GM12878 (cell line): ENCODE results near the gene TBRG1. TPM values are rescaled to one million over a fixed set of nuclear protein-coding genes. Genes with fewer than 3 reads are reported as not detected.

Experiments used
- ATAC-seq: fragments of 200-7000 bp; cut with Tn5 transposase; 3 replicates; pipeline ENCODE4 v1.9.1; 2020; ENCODE audit warnings: mild to moderate bottlenecking, moderate library complexity
- BruUV-seq: library from RNA; stranded (reverse); fragments of 400-500 nt; replicated peaks from 2 replicates; lab custom pipeline; 2021; lab: Mats Ljungman, UMichigan
- CTCF ChIA-PET: fragments of 300-600 bp; sonication (Branson Sonifier 250); formaldehyde crosslinking; extraction: SDS; loops from one replicate; lab custom pipeline; 2021; ENCODE audit warnings: inconsistent platforms; lab: Yijun Ruan, JAX
- POLR2A ChIA-PET: fragments of 350-600 bp; formaldehyde crosslinking; extraction: SDS; loops from one replicate; lab custom pipeline; 2021; ENCODE audit warnings: inconsistent platforms; lab: Charles Lee
- RAD21 ChIA-PET: fragments of 300-600 bp; sonication (Branson Sonifier 250); formaldehyde crosslinking; loops from one replicate; lab custom pipeline; 2023; ENCODE audit warnings: antibody characterized with exemption; ENCODE audit not compliant: unreplicated experiment; lab: Charles Lee
- SMC1A ChIA-PET: fragments of 300-600 bp; sonication (Branson Sonifier 250); formaldehyde crosslinking; loops from one replicate; lab custom pipeline; 2023; ENCODE audit not compliant: unreplicated experiment, uncharacterized antibody; lab: Charles Lee
- DNase-seq: peaks from one replicate; pipeline ENCODE4 v3.0.0-alpha.2; 2011; ENCODE audit warnings: low read depth, low spot score
- FAIRE-seq: peaks from 3 replicates; lab custom pipeline; 2011; peaks lifted over from hg19 to GRCh38; lab: Jason Lieb, UNC
- H2AFZ ChIP-seq: 2 replicates; pipeline ENCODE4 v1.6.0; 2011; ENCODE audit warnings: low read depth, low read length, control low read depth; ENCODE audit not compliant: control insufficient read depth
- H3K27ac ChIP-seq: 2 replicates; pipeline ENCODE4 v1.5.1; 2011; ENCODE audit warnings: control low read depth; ENCODE audit not compliant: control insufficient read depth, insufficient read depth
- H3K27me3 ChIP-seq, 2 experiments: replicated peaks in 1 of 2; 2 replicates each; pipeline versions ENCODE4 v1.6.0 to v1.6.1; 2011; ENCODE audit warnings: low read length in 1 of 2; ENCODE audit not compliant: control insufficient read depth in 2 of 2, insufficient read depth in 2 of 2
- H3K36me3 ChIP-seq, 2 experiments: 2 replicates each; pipeline ENCODE4 v1.5.1; 2011; ENCODE audit warnings: low read length in 1 of 2; ENCODE audit not compliant: control insufficient read depth in 2 of 2, insufficient read depth in 2 of 2
- H3K4me1 ChIP-seq: 2 replicates; pipeline ENCODE4 v1.6.1; 2011; ENCODE audit warnings: mild to moderate bottlenecking, low read length, moderate library complexity, mixed read lengths; ENCODE audit not compliant: control insufficient read depth, insufficient read depth
- H3K4me2 ChIP-seq: 2 replicates; pipeline ENCODE4 v1.6.0; 2011; ENCODE audit warnings: control low read depth; ENCODE audit not compliant: control insufficient read depth, insufficient read depth
- H3K4me3 ChIP-seq: fragments of 200-600 bp; sonication (generic); 2 replicates; pipeline ENCODE4 v1.5.1; 2016
- H3K79me2 ChIP-seq: 2 replicates; pipeline ENCODE4 v1.6.0; 2011; ENCODE audit warnings: low read length; ENCODE audit not compliant: control insufficient read depth, insufficient read depth
- H3K9ac ChIP-seq: 2 replicates; pipeline ENCODE4 v1.8.0; 2011; ENCODE audit warnings: low read length, control low read depth, mixed read lengths; ENCODE audit not compliant: control insufficient read depth, insufficient read depth
- H3K9me3 ChIP-seq: replicated peaks from 3 replicates; pipeline ENCODE4 v1.5.1; 2011; ENCODE audit warnings: mild to moderate bottlenecking, low read length; ENCODE audit not compliant: control insufficient read depth, insufficient read depth
- H4K20me1 ChIP-seq: 2 replicates; pipeline ENCODE4 v1.6.0; 2011; ENCODE audit not compliant: control insufficient read depth, insufficient read depth
- BCL3 ChIP-seq: IDR thresholded peaks from 2 replicates; pipeline ENCODE4 v1.6.1; 2011; ENCODE audit warnings: borderline replicate concordance, low read depth, mild to moderate bottlenecking, moderate library complexity, low read length; ENCODE audit not compliant: insufficient read depth, poor library complexity, severe bottlenecking
- CHD2 ChIP-seq: IDR thresholded peaks from 2 replicates; pipeline ENCODE4 v1.6.1; 2011; ENCODE audit warnings: low read depth, low read length, improper control_type of control experiment, borderline replicate concordance
- CREM ChIP-seq: IDR thresholded peaks from 2 replicates; pipeline ENCODE4 v1.6.1; 2014; ENCODE audit warnings: antibody characterized with exemption, low read depth
- ETV6 ChIP-seq, 2 experiments: fragments of 450-650 bp in 1 of 2; IDR thresholded peaks in 1 of 2; conservative IDR thresholded peaks in 1 of 2; 2 replicates each; pipeline ENCODE4 v1.6.1; 2014; ENCODE audit warnings: antibody characterized with exemption in 1 of 2, borderline replicate concordance in 1 of 2, low read depth in 1 of 2, mild to moderate bottlenecking in 1 of 2, moderate library complexity in 1 of 2
- FOS ChIP-seq: IDR thresholded peaks from 3 replicates; pipeline ENCODE4 v1.6.1; 2011; ENCODE audit warnings: borderline replicate concordance; ENCODE audit not compliant: insufficient read length; ENCODE audit errors: extremely low read depth
- JUND ChIP-seq: IDR thresholded peaks from 2 replicates; pipeline ENCODE4 v1.6.1; 2012; ENCODE audit warnings: low read depth, mild to moderate bottlenecking, low read length, improper control_type of control experiment, moderate library complexity
- KLF5 ChIP-seq: fragments of 450-650 bp; IDR thresholded peaks from 2 replicates; pipeline ENCODE4 v1.6.1; 2014; ENCODE audit warnings: mild to moderate bottlenecking; ENCODE audit not compliant: partially characterized antibody
- MTA2 ChIP-seq: fragments of 450-650 bp; IDR thresholded peaks from 2 replicates; pipeline ENCODE4 v1.6.1; 2016; ENCODE audit warnings: low read depth, mild to moderate bottlenecking, moderate library complexity
- NFYB ChIP-seq: IDR thresholded peaks from 2 replicates; pipeline ENCODE4 v1.6.1; 2011; ENCODE audit warnings: low read depth, mild to moderate bottlenecking, low read length, improper control_type of control experiment, moderate library complexity; ENCODE audit not compliant: insufficient read depth
- SREBF2 ChIP-seq: IDR thresholded peaks from 2 replicates; pipeline ENCODE4 v1.6.1; 2012; ENCODE audit warnings: mild to moderate bottlenecking, low read length
- ZNF217 ChIP-seq: fragments of 450-650 bp; IDR thresholded peaks from 2 replicates; pipeline ENCODE4 v1.6.1; 2017; ENCODE audit warnings: antibody characterized with exemption, mild to moderate bottlenecking
- ZNF622 ChIP-seq: fragments of 450-650 bp; IDR thresholded peaks from 2 replicates; pipeline ENCODE4 v1.6.1; 2017; ENCODE audit warnings: mild to moderate bottlenecking, inconsistent platforms
- WGBS: methylation state at CpG from one replicate; pipeline ENCODE4 v1.1.6; 2016; ENCODE audit warnings: low lambda C conversion rate; ENCODE audit not compliant: insufficient replicate concordance, insufficient coverage; ENCODE audit errors: missing lambda C conversion rate; 5-methylcytosine and 5-hydroxymethylcytosine counted together
- in situ Hi-C: fragments of 300-500 bp; cut with MboI; formaldehyde crosslinking; loops from 9 replicates; pipeline ENCODE4 v1.14.3; 2018; ENCODE audit warnings: mixed read lengths
- intact Hi-C: fragments of 100-400 bp; cut with micrococcal nuclease; formaldehyde crosslinking; loops from one replicate; pipeline ENCODE4 v1.14.2; 2022; ENCODE audit not compliant: unreplicated experiment
- polyA plus RNA-seq, 11 experiments: library from polyadenylated mRNA; depleted of rRNA in 4 of 11; unstranded in 6 of 11; stranded (reverse) in 5 of 11; fragments of >200 nt; fragmentation: Nextera tagmentation in 4 of 11; fragmentation: Illumina TruSeq in 1 of 11; extraction: Ambion mirVana in 4 of 11; extraction: Trizol in 1 of 11; gene quantifications; 1 replicate in 1 of 11; 2 replicates in 10 of 11; pipeline versions ENCODE4 v1.2.1 to v1.2.3, GENCODE V29; 2011 to 2016; ENCODE audit warnings: inconsistent platforms in 2 of 11, missing spikeins in 2 of 11, low read depth in 1 of 11
- total RNA-seq, 4 experiments: library from RNA; depleted of rRNA in 3 of 4; stranded (reverse); fragments of >200 nt in 3 of 4; fragmentation: Illumina TruSeq in 1 of 4; extraction: Trizol in 1 of 4; gene quantifications; 2 replicates each; pipeline versions ENCODE4 v1.2.1 to v1.2.3, GENCODE V29; 2013 to 2021
- TF ChIP-seq, protein P1 (sequence below): fragments of 450-650 bp; IDR thresholded peaks from 2 replicates; pipeline ENCODE4 v1.6.1; 2018; ENCODE audit warnings: borderline replicate concordance, mild to moderate bottlenecking; ENCODE audit not compliant: partially characterized antibody
- TF ChIP-seq, protein P2 (sequence below): fragments of 450-650 bp; IDR thresholded peaks from 2 replicates; pipeline ENCODE4 v1.6.1; 2016; ENCODE audit warnings: mild to moderate bottlenecking
- TF ChIP-seq, protein P3 (sequence below): fragments of 450-650 bp; IDR thresholded peaks from 2 replicates; pipeline ENCODE4 v1.6.1; 2017; ENCODE audit warnings: mild to moderate bottlenecking

The TBRG1 gene
- total and polyA plus RNA-seq, 10 of the 15 experiments (the other 5 are each of a cell fraction or from before 2014, with no cell fraction given), result 12.3 to 46.6 (median 26.2) TPM

DNA sequence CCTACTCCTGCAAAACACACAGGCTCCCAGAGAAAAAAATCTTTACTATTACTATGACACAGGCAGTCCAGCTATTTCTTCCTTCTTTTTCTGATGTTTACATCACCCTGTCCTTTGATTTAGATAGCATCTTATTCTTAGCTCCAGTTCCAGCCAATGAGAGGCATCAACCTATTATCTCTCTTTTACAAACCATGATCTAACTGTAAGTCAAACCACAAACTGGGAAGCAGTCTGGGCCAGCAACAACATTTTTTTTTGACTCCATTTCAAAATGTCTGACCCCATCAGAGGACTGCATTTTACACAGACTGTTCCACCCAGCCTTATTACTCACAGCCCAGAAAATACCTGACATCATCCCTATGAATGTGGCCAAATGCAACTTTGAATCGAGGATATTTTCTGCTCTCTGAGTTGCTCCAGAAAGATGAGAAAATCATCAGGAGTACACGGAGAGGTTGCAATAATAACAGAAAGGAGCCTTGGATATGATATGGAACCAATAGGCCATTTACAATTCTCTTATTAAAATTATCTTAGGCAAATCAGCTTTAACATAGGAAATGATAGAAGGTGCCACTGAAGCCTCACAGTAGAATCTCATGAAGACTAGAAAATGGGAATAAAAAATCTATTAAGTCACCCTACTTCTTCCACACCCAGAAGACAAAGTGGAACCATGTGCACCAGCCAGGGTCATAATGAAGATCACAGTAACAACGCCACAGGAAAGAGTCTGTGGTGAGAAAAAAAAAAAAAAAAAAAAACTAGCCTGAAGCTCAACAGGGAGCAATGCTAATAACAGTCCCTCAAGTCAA is 21.2 kb downstream of the TBRG1 start:
- Histone ChIP-seq H3K36me3 (no peaks in the 10 kb centered on the region; a peak in 2 of 4 replicates), H3K4me3 (no peak overlapping the region), H3K4me1 (no peaks in the 10 kb centered on the region; the same call in 1 of the 2 replicates), H3K4me2 (no peak overlapping the region), H3K27me3 (no peaks in the 10 kb centered on the region), H3K79me2 (no peaks in the 10 kb centered on the region), H2AFZ (no peak overlapping the region), H3K9me3 (no peaks in the 10 kb centered on the region; the same call in 2 of the 3 replicates), H3K9ac (no peak overlapping the region), H3K27ac (no peak overlapping the region), H4K20me1 (no peaks in the 10 kb centered on the region)
- intact Hi-C loops (loop anchor here (1.0 kb wide), 2 partner anchors 119 to 193 kb away; no protein-coding TSS in a partner anchor), in situ Hi-C loops (no loop called here)
- WGBS, result 27% methylated on average over 2 of the region's 3 CpGs
- no TSS peak for BruUV-seq
- FAIRE-seq (no peak), DNase-seq (no peak), ATAC-seq (no peak)
- ChIA-PET POLR2A (no interaction called here), CTCF (interaction anchor here (0.7 to 7.6 kb wide), 30 partner anchors 9 to 283 kb away, joined by 3 to 52 read pairs (median 4); partner anchors contain the start of genes ESAM and TBRG1), RAD21 (interaction anchor here (1.1 to 1.6 kb wide), 4 partner anchors 120 to 233 kb away, joined by 3 to 5 read pairs (median 3); no protein-coding TSS in a partner anchor), SMC1A (interaction anchor here (0.6 to 2.0 kb wide), 17 partner anchors 17 to 194 kb away, joined by 3 to 10 read pairs (median 4); partner anchors contain the start of gene TBRG1)
- TF ChIP-seq JUND (no peak), CHD2 (no peak), ZNF217 (no peak), FOS (no peak), BCL3 (no peak), ETV6 (conservative IDR thresholded peaks at IDR 0.05 in 1 of 2, IDR thresholded peaks at IDR 0.05 in 1 of 2; ENCODE audit: borderline replicate concordance in 1 of 2, low read depth in 1 of 2) (no peak), SREBF2 (no peak), NFYB (no peak), CREM (no peak), ZNF622 (no peak), MTA2 (no peak), KLF5 (no peak)
- TF ChIP-seq, protein P1, sequence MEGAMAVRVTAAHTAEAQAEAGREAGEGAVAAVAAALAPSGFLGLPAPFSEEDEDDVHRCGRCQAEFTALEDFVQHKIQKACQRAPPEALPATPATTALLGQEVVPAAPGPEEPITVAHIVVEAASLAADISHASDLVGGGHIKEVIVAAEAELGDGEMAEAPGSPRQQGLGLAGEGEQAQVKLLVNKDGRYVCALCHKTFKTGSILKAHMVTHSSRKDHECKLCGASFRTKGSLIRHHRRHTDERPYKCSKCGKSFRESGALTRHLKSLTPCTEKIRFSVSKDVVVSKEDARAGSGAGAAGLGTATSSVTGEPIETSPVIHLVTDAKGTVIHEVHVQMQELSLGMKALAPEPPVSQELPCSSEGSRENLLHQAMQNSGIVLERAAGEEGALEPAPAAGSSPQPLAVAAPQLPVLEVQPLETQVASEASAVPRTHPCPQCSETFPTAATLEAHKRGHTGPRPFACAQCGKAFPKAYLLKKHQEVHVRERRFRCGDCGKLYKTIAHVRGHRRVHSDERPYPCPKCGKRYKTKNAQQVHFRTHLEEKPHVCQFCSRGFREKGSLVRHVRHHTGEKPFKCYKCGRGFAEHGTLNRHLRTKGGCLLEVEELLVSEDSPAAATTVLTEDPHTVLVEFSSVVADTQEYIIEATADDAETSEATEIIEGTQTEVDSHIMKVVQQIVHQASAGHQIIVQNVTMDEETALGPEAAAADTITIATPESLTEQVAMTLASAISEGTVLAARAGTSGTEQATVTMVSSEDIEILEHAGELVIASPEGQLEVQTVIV, result no peak
- TF ChIP-seq, protein P2, sequence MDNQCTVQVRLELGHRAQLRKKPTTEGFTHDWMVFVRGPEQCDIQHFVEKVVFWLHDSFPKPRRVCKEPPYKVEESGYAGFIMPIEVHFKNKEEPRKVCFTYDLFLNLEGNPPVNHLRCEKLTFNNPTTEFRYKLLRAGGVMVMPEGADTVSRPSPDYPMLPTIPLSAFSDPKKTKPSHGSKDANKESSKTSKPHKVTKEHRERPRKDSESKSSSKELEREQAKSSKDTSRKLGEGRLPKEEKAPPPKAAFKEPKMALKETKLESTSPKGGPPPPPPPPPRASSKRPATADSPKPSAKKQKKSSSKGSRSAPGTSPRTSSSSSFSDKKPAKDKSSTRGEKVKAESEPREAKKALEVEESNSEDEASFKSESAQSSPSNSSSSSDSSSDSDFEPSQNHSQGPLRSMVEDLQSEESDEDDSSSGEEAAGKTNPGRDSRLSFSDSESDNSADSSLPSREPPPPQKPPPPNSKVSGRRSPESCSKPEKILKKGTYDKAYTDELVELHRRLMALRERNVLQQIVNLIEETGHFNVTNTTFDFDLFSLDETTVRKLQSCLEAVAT, result no peak
- TF ChIP-seq, protein P3, sequence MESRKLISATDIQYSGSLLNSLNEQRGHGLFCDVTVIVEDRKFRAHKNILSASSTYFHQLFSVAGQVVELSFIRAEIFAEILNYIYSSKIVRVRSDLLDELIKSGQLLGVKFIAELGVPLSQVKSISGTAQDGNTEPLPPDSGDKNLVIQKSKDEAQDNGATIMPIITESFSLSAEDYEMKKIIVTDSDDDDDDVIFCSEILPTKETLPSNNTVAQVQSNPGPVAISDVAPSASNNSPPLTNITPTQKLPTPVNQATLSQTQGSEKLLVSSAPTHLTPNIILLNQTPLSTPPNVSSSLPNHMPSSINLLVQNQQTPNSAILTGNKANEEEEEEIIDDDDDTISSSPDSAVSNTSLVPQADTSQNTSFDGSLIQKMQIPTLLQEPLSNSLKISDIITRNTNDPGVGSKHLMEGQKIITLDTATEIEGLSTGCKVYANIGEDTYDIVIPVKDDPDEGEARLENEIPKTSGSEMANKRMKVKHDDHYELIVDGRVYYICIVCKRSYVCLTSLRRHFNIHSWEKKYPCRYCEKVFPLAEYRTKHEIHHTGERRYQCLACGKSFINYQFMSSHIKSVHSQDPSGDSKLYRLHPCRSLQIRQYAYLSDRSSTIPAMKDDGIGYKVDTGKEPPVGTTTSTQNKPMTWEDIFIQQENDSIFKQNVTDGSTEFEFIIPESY, result no peak
